VCaP (cell line): Measurements from ENCODE around the gene FRK.
"Not testable (repeated sequence)": the region's sequence is repeated elsewhere in the genome, so short reads cannot be mapped to it uniquely, and the experiment has no call there.

Experiments
- H3K27ac ChIP-seq: fragments of 450-650 bp; 2 replicates; pipeline ENCODE4 v1.5.1; 2017
- TF ChIP-seq, protein P1 (sequence below): fragments of 450-650 bp; conservative IDR thresholded peaks from 2 replicates; pipeline ENCODE4 v1.5.1; 2017; ENCODE audit warnings: mild to moderate bottlenecking, moderate library complexity

FRK gene

GRCh38 chr6:115894426-115894992 lies 166.2 kb downstream of the FRK start:
- TF ChIP-seq, protein P1, sequence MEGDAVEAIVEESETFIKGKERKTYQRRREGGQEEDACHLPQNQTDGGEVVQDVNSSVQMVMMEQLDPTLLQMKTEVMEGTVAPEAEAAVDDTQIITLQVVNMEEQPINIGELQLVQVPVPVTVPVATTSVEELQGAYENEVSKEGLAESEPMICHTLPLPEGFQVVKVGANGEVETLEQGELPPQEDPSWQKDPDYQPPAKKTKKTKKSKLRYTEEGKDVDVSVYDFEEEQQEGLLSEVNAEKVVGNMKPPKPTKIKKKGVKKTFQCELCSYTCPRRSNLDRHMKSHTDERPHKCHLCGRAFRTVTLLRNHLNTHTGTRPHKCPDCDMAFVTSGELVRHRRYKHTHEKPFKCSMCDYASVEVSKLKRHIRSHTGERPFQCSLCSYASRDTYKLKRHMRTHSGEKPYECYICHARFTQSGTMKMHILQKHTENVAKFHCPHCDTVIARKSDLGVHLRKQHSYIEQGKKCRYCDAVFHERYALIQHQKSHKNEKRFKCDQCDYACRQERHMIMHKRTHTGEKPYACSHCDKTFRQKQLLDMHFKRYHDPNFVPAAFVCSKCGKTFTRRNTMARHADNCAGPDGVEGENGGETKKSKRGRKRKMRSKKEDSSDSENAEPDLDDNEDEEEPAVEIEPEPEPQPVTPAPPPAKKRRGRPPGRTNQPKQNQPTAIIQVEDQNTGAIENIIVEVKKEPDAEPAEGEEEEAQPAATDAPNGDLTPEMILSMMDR: no peak
- no peak overlapping the region for H3K27ac ChIP-seq

DNA sequence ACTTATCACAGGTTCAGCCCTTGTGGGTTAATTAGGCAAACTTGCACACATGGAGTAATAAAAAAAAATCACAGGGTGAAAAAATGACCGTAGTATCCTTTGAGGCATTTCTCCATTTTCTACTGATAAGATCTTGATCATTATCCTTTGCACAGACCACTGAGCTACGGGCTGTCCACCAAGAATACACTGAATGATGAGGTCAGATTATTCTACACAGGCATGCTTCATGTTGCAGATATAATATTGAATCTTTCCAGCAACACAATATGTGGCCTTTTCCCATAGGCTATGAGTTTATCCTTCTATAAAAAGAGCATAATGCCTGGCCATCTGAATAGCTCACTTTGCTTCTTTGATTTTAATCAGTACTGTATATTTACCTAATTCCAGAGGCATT lies 168.9 kb downstream of the FRK start:
- TF ChIP-seq, protein P1: no peak
- no peak overlapping the region for H3K27ac ChIP-seq

DNA sequence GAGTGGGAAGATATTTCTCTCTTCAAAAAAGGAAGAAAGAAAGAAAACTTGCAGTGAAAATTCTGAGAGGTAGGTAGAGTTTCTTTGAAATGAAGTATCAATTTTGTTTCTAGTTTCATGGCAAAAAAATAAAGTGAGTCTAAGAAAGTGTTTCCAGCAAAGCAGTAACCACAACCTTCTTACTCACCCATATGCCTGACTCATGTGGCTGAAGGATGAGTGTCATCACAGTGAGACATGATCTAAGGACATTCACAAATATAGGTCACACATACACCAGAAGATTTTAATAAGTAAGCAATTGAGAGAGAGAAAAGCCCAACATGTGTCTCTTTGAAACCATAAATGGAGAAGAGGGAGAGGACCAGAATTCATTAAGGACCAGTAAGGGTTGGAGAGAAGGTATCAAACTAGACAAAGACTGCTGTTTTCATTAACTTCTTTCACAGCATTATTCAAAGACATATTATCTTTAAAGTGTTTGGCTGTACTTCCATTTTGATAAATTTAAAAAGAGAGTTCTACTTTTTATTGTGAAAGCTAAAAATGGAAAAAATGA lies 169.5 kb downstream of the FRK start:
- H3K27ac ChIP-seq: no peak overlapping the region
- TF ChIP-seq, protein P1: no peak

DNA sequence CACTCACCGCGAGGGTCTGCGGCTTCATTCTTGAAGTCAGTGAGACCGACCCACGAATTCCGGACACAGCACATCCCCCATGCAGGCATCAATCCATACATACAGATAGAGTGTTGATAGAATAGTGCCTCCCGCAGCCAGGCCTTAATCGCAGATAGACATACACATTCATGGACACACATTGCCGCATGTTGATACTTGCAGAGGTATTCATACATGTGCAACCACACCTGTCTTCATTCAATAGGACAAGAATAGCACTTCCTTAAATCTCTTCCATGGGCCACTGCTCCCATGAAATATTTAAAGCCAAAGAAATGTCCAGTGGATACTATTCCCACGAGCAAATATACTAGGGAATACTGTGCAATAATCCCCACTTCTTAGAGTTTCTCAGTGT lies 170.5 kb downstream of the FRK start:
- no peak overlapping the region for H3K27ac ChIP-seq
- TF ChIP-seq, protein P1: no peak

- H3K27ac ChIP-seq: not testable (repeated sequence)
These were observed 171.8 kb downstream of the FRK start for GRCh38 chr6:115888687-115889470.

DNA sequence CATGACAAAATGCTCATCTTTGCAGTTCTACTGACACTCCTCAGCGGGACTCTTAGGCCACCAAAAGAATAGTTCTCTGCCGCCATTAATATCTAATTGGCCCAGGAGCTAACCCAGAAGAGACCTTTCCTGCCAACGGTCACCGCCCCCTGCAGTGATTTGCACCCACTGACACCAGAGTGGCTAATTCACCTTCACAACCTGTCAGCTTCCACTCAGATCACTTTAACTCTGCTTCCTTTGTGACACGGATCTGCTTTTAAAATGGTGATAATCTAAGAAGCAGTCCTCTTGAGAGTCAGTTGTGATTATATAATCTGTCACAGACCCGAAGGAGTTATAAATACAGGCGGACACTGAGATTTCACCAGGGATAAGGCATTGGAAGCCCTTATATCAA lies 172.8 kb downstream of the FRK start:
- H3K27ac ChIP-seq: no peak overlapping the region
- TF ChIP-seq, protein P1: no peak

DNA sequence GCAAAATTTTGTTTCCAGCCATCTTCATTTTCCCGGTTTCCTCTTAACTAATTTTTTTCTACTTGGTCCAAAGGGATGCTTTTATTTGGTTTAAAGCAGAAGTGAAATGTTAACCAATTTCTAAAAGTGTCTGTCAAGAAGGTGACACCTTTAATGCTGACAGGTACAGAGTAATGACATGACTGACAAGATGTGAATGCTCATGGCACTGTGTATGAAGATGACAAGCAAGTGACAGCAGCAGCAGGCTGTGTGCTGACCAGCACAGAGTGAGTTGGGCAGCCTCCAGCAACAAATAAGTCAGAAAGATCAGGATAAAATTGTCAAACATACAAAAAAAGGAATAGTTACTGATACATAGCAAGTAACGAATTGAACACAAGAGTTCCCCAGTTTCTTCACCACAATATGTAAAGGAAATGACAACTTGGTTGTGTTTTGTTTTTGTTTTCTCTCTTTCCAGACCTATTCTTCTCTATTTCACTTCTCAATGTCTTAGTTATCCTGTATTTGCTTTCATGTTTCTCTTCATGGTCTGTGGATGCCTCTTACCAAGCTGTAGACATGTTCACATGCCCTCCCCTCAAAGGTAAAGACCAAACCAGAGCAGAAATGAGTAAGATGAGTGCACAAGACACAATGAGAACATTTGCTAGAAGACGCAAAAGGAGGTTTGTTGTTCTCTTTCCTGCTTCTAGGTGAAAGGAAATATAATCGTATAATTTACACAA lies 174.9 kb downstream of the FRK start:
- TF ChIP-seq, protein P1: no peak
- no peak overlapping the region for H3K27ac ChIP-seq
